GM15510 (cell line): ENCODE results near the gene C18orf54.

Experiments used
- POLR2A ChIP-seq: IDR thresholded peaks from 3 replicates; pipeline ENCODE4 v1.6.1; 2011; ENCODE audit warnings: borderline replicate concordance; ENCODE audit not compliant: insufficient read length; ENCODE audit errors: extremely low read depth

Gene C18orf54

GRCh38 chr18:54357660-54358494 is at the start of gene C18orf54, which contains the start of gene STARD6:
C18orf54 (plus strand) TSS chr18:54357906; CDS start chr18:54360573, 2,667 bp downstream.
STARD6 (minus strand) TSS chr18:54357858; CDS start chr18:54354573, 3,285 bp downstream.
- TF ChIP-seq POLR2A, result peak; percentile 78

DNA sequence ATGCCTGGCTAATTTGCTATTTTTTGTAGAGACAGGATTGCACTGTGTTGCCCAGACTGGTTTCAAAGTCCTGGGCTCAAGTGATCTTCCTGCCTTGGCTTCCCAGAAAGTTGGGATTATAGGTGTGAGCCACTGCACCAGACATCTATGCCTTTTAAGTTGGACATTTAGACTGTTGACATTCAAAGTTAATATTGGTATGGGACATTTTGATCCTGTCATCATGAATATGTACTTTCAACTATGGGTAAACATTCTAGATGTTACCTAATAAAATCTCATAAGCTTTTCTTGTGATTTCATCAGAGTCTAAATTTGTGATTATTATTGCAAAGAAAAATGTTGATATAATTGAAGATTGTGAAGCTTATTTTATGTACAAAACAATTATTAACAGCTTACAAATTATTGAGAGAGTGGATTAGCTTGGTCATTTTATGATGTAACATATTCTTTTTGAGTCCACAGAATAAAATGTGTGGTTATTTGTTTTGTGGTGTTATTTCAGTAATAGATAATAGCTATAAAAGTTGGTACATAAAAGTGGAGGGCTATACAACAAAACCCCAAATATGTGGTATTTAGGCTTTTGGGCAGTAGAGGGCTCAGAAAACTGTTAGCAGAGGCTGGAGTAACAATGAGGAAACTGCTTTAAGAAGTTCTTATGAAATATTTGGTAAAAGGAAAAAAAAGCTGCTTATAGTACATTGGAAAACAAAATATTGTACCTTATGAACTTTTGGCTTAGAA is 41.5 kb upstream of the C18orf54 start:
- TF ChIP-seq POLR2A, result no peak

- TF ChIP-seq POLR2A, result no peak
Observed at GRCh38 chr18:54323561-54323960, 34.1 kb upstream of the C18orf54 start.

GRCh38 chr18:54323970-54324369 is 33.7 kb upstream of the C18orf54 start:
- TF ChIP-seq POLR2A, result no peak

DNA sequence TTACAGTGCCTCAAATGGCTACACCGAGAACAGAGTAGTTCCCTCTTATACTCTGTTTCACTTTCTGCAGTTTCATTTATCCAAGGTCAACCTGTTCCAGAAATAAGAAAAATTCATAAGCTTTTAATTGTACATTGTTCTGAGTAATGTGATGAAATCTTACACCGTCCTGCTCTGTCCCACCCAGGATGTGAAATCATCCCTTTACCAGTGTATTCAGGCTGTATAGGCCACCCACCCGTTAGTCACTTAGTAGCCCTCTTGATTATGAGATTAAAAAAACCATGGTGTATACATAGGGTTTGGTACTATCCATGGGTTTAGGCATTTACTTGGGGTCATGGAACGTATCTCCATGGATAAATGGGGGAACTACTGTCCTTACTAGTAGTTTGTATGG is 29.9 kb upstream of the C18orf54 start:
- TF ChIP-seq POLR2A, result no peak

DNA sequence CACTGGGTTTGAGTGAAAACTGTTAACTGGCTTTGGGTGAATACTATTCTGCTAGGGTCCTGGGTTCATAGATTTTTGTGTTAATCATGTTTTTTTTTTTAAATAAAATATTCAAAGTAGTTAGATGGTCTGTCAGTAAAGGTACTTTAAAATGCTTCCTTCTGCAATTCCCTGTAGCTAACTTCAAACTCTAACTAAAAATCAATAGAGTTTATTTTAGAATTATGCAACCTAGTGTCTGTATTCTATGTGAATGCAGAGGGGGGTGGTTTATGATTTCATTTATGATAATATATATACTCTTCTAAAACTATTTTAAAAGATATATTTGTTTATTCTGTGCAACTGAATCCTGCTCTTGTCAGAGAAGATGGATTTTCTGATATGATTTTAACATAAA is 27.9 kb upstream of the C18orf54 start:
- no peak for TF ChIP-seq POLR2A

- no peak for TF ChIP-seq POLR2A
Observed at GRCh38 chr18:54330768-54331548, 26.7 kb upstream of the C18orf54 start.

- no peak for TF ChIP-seq POLR2A
Observed at GRCh38 chr18:54335638-54336173, 22.0 kb upstream of the C18orf54 start.

GRCh38 chr18:54338230-54338629 is 19.5 kb upstream of the C18orf54 start:
- TF ChIP-seq POLR2A, result no peak

GRCh38 chr18:54351186-54351585 is 6.5 kb upstream of the C18orf54 start:
- TF ChIP-seq POLR2A, result no peak

GRCh38 chr18:54357082-54357659 is 535 bp upstream of the C18orf54 start:
- no peak for TF ChIP-seq POLR2A

- no peak for TF ChIP-seq POLR2A
Observed at GRCh38 chr18:54358495-54359040, 862 bp downstream of the C18orf54 start.

GRCh38 chr18:54359233-54359632 is 1.5 kb downstream of the C18orf54 start:
- TF ChIP-seq POLR2A, result no peak

DNA sequence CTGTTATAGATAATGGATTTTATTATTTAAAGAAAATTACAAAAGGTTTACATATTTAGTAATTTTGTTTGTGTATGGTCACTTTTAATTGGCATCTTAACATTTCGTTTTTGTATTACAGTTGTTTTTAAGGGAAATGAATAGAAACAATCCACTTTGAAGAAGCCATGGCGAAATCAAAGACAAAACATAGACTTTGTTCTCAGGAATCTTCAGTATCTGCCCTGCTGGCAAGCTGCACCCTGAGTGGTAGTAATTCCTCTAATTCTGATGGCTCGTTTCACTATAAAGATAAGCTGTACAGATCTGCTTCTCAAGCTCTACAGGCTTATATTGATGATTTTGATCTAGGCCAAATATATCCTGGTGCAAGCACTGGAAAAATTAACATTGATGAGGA is 2.7 kb downstream of the C18orf54 start:
- no peak for TF ChIP-seq POLR2A
